SK-N-SH treated with all-trans-retinoic acid at 6 μM for 48 hours (cell line): ENCODE measurements around the gene CACNA1G.

Experiments used
- ARNTL ChIP-seq: fragments of 450-650 bp; formaldehyde crosslinking; IDR thresholded peaks from 2 replicates; pipeline ENCODE4 v1.5.0; 2020; ENCODE audit warnings: low read depth, mild to moderate bottlenecking, moderate library complexity, borderline replicate concordance
- ESRRG ChIP-seq: fragments of 250-450 bp; sonication (Bioruptor Pico); IDR thresholded peaks from 2 replicates; pipeline ENCODE4 v1.6.1; 2021; ENCODE audit warnings: mild to moderate bottlenecking
- OSR1 ChIP-seq: fragments of 250-450 bp; sonication (Bioruptor Pico); IDR thresholded peaks from 2 replicates; pipeline ENCODE4 v1.8.0; 2022; ENCODE audit warnings: moderate library complexity, mild to moderate bottlenecking, inconsistent platforms
- POU6F1 ChIP-seq: fragments of 250-450 bp; sonication (Bioruptor Pico); IDR thresholded peaks from 2 replicates; pipeline ENCODE4 v1.8.0; 2021; ENCODE audit warnings: low read depth, mild to moderate bottlenecking, moderate library complexity, borderline replicate concordance
- RARB ChIP-seq: fragments of 250-450 bp; sonication (Bioruptor Pico); IDR thresholded peaks from 2 replicates; pipeline ENCODE4 v1.8.0; 2021; ENCODE audit warnings: mild to moderate bottlenecking, moderate library complexity
- SNAI2 ChIP-seq: fragments of 250-450 bp; sonication (Bioruptor Pico); IDR thresholded peaks from 2 replicates; pipeline ENCODE4 v1.5.0; 2020; ENCODE audit warnings: mild to moderate bottlenecking, moderate library complexity
- TCF4 ChIP-seq: fragments of 250-450 bp; sonication (Bioruptor Pico); IDR thresholded peaks from 2 replicates; pipeline ENCODE4 v1.8.0; 2021; ENCODE audit warnings: mild to moderate bottlenecking, moderate library complexity, borderline replicate concordance
- TOX ChIP-seq: fragments of 250-450 bp; sonication (Bioruptor Pico); IDR thresholded peaks from 2 replicates; pipeline ENCODE4 v1.8.0; 2021; ENCODE audit warnings: mild to moderate bottlenecking, moderate library complexity, borderline replicate concordance
- ZC3H10 ChIP-seq: fragments of 250-450 bp; sonication (Bioruptor Pico); IDR thresholded peaks from 2 replicates; pipeline ENCODE4 v1.5.1; 2021; ENCODE audit warnings: mild to moderate bottlenecking, moderate library complexity
- ZFP3 ChIP-seq: fragments of 250-450 bp; sonication (Bioruptor Pico); IDR thresholded peaks from 2 replicates; pipeline ENCODE4 v1.5.0; 2020; ENCODE audit warnings: mild to moderate bottlenecking, moderate library complexity
- ZNF70 ChIP-seq: fragments of 450-650 bp; formaldehyde crosslinking; IDR thresholded peaks from 2 replicates; pipeline ENCODE4 v1.5.0; 2020; ENCODE audit warnings: mild to moderate bottlenecking, moderate library complexity
- ZNF8 ChIP-seq: fragments of 450-650 bp; formaldehyde crosslinking; IDR thresholded peaks from 2 replicates; pipeline ENCODE4 v1.5.0; 2020; ENCODE audit warnings: mild to moderate bottlenecking, moderate library complexity
- TF ChIP-seq, protein P1 (sequence below): fragments of 250-450 bp; sonication (Bioruptor Pico); IDR thresholded peaks from 2 replicates; pipeline ENCODE4 v1.5.1; 2021; ENCODE audit warnings: mild to moderate bottlenecking, moderate library complexity
- TF ChIP-seq, protein P2 (sequence below): fragments of 250-450 bp; sonication (Bioruptor Pico); IDR thresholded peaks from 2 replicates; pipeline ENCODE4 v1.5.0; 2020; ENCODE audit warnings: mild to moderate bottlenecking, moderate library complexity

DNA sequence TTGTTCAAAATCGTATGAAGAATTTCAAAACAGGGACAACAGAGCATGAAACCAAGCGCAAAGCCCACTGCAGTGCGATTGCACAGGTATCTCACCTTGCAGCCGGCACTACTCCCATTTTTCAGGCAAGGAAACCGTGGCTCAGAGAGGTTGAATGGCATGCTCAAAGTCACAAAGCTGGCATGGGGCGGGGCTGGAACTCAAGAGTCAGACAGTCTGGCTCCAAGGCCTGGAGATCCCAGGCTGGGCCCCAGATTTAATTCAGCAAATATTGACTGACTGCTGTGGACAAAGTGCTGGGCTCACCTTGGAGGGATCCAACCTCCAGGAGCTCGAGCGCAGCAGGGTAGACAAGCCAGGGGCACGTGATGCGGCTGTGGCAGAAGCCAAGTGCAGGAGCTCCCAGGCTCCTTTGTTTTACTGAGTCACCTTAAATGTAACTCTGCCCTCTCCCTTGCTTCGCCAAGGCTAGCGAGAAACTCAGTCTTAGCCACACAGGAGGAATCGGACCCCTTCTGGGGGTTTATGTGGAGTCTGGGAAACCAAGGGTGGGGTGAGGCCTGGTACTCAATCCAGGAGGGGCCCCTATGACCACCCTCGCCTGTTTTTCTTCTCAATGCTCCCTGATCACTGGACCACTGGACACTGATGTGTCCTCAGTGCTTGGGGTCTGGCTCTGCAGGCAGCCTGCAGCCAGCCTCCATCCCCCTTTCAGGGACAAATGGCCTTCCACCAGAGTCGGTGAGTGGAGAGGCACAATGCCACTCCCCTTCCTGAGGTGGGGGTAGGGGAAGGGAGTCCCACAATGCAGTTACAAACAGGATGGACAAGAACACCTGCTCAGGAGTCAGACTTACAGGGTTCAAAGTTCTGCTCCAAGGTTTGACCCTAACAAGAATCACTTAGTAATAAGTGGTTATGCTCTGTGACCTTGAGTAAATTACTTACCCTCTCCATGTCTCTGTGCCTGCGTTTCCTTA, 17.4 kb upstream of the CACNA1G start:
- TF ChIP-seq ZFP3 (CRISPR knock-in tag) (no peak), RARB (CRISPR knock-in tag) (no peak), POU6F1 (CRISPR knock-in tag) (no peak), ARNTL (CRISPR knock-in tag) (no peak), SNAI2 (CRISPR knock-in tag) (no peak), OSR1 (no peak), ZNF8 (no peak), ESRRG (CRISPR knock-in tag) (no peak), ZNF70 (CRISPR knock-in tag) (no peak), TOX (no peak), TCF4 (CRISPR knock-in tag) (no peak), ZC3H10 (CRISPR knock-in tag) (no peak)
- TF ChIP-seq, protein P1, sequence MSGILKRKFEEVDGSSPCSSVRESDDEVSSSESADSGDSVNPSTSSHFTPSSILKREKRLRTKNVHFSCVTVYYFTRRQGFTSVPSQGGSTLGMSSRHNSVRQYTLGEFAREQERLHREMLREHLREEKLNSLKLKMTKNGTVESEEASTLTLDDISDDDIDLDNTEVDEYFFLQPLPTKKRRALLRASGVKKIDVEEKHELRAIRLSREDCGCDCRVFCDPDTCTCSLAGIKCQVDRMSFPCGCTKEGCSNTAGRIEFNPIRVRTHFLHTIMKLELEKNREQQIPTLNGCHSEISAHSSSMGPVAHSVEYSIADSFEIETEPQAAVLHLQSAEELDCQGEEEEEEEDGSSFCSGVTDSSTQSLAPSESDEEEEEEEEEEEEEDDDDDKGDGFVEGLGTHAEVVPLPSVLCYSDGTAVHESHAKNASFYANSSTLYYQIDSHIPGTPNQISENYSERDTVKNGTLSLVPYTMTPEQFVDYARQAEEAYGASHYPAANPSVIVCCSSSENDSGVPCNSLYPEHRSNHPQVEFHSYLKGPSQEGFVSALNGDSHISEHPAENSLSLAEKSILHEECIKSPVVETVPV: no peak
- TF ChIP-seq, protein P2, sequence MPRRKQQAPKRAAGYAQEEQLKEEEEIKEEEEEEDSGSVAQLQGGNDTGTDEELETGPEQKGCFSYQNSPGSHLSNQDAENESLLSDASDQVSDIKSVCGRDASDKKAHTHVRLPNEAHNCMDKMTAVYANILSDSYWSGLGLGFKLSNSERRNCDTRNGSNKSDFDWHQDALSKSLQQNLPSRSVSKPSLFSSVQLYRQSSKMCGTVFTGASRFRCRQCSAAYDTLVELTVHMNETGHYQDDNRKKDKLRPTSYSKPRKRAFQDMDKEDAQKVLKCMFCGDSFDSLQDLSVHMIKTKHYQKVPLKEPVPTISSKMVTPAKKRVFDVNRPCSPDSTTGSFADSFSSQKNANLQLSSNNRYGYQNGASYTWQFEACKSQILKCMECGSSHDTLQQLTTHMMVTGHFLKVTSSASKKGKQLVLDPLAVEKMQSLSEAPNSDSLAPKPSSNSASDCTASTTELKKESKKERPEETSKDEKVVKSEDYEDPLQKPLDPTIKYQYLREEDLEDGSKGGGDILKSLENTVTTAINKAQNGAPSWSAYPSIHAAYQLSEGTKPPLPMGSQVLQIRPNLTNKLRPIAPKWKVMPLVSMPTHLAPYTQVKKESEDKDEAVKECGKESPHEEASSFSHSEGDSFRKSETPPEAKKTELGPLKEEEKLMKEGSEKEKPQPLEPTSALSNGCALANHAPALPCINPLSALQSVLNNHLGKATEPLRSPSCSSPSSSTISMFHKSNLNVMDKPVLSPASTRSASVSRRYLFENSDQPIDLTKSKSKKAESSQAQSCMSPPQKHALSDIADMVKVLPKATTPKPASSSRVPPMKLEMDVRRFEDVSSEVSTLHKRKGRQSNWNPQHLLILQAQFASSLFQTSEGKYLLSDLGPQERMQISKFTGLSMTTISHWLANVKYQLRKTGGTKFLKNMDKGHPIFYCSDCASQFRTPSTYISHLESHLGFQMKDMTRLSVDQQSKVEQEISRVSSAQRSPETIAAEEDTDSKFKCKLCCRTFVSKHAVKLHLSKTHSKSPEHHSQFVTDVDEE (CRISPR knock-in tag): no peak
